Measurements from ENCODE around the gene PARD6B.
"Not testable (repeated sequence)": the region's sequence is repeated elsewhere in the genome, so short reads cannot be mapped to it uniquely, and the experiment has no call there.

Gene PARD6B

DNA sequence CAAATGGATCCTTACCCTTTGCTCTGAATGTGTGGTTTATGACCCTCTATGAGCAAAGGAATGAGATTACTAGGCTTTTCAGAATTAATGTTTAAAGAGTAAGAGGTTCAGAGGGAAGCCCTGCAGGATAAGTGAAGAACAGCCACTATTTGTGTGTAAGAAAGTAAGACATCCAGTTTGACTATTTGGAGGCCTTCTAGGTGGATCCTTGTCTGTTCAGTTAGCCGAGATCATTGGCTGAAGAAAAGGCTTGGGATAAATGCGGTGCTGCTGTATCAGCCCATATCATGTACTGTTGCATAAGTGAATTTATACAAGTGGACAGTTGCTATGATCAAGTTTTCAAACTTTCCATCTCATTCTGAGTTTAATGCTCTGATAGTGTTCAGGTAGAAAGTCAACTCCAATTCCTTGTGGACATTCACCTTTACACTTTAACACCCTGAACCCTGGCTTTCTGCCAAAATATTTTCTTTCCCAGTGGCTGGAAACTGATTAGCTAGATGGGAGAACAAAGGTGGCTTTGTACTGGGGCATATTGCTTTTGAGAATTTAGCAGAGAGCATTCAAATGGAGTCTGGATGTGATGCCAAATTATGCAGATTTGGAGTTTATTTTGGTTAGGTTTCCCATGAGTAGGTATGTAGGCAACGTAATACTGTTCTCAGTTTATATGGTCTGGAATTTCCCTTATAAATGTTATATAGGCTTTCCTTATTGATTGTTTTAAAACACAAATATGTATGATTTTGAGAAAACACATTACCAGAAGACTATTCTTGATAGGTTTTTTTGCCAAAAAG is 15.0 kb downstream of the PARD6B start:
- no peak for DNase-seq (ENCODE audit: low spot score)

DNA sequence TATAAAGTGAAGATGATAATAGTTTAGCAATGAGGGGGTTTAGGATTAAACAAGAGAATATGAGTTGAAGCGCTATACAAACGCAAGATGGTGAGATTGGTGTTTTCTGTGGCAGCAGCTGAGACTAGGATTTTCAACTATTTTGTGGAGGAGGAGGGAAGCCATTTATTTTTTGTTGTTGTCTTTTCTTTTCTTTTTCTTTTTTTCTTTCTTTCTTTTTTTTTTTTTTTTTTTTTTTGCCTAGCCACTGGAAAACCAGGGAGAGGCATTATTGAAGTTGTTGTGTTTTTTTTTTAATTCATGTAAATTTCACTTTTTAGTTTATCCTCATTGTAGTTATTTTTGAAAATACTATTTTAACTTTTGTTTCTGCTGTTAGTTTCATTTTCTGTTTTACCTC is 15.9 kb downstream of the PARD6B start:
- DNase-seq (ENCODE audit: low spot score): no peak

DNA sequence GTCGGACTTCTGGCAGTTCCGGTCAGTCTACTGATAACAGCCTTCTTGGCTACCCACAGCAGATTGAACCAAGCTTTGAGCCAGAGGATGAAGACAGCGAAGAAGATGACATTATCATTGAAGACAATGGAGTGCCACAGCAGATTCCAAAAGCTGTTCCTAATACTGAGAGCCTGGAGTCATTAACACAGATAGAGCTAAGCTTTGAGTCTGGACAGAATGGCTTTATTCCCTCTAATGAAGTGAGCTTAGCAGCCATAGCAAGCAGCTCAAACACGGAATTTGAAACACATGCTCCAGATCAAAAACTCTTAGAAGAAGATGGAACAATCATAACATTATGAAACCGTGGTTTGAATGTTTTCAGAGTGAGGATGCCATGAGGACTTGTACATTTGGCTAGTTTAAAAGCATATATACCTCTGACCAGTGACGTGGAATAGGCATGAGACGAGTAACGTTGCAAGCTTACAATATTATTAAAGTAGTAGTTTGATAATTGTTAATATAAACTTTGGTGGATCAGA is 18.8 kb downstream of the PARD6B start:
- DNase-seq (ENCODE audit: low spot score): no peak

DNA sequence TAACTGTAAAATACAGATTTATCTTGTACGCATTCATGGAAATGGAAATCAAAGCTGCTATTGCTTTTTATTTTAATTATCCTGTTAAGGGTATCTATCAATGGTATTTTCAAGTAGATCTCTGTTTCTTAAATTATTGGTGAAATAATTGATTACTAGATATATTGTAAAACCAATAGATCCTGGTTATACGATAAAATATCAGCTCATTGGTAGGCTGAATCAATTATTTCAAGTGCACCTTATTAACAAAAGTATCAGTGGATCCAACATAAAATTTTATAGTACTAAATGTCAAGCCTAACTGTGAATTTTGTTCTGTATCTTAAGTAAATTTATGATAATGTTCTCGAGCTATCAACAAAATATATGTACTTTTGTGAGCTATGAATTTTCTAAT is 21.8 kb downstream of the PARD6B start:
- DNase-seq (ENCODE audit: low spot score): no peak

DNA sequence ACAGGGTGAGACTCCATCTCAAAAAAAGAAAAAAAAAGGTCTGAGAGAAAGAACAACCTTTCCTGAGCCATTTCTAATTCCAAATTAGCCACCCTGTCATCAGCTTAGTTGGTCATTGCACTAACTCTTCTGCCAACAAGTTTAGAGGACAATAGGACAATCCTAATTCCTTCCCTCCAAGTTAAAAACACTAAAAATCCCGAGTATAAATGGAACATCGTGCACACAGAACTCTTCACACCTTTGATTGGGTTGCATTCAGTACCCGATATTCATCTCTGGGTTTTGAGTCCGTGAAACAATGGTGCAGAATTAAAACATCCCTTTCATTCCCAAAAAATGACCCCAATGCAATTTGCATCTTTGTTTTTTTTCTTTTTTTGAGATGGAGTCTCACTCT is 23.0 kb downstream of the PARD6B start:
- DNase-seq (ENCODE audit: low spot score): no peak

DNA sequence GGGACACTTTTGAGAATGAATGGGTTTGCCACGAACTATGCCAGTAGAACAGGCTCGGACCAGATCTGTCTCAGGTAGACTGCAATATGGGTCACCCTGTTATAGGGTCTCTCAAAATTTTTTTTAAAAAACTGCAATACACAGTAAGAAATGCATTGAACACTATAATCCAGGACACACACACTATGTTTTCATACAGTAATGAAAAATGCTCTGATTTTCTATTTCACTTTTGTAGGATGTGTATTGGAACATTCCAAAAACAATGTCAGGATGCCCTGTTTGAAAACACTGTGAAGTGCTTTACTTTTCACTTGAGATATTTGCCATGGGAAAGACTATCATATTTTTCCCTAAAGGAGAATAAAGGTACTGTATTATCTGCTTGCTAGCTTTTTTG is 25.1 kb downstream of the PARD6B start:
- no peak for DNase-seq (ENCODE audit: low spot score)

DNA sequence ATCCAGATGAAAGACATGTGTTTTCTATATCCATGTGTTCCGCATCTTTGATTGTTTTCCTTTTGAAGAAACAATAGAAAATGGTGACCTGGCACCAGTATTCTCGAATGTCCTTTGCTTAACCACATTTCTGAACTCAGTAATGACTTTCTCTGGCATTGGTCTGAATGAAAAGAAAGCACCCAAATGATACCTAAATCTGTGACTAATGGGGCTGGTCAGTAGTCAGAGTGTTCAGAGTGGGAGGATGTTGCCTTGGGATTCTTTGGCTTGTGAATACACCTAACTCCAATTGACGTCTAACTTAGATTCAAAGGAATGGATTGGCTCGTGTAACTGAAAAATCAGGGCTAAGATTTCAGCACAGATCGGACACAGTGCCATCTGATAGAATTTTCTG is 27.1 kb downstream of the PARD6B start:
- DNase-seq (ENCODE audit: low spot score): no peak

DNA sequence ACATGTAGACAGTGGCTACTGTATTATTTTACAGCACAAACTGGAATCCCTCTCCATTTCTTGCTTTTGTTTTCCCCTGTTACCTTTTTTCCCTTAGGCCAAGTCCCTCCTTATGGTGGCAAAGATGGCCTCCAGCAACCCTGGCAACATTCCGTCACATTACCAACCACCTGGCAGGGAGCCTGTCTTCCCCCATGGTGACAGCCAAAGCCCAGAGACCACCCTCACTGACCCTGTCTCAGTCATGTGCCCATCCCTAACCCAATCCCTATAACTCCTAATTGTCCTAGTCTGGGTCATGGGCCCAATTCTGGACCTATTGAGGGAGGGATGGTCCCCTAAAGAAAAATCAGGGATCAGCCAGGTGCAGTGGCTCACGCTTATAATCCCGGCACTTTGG is 27.6 kb downstream of the PARD6B start:
- no peak for DNase-seq (ENCODE audit: low spot score)

DNA sequence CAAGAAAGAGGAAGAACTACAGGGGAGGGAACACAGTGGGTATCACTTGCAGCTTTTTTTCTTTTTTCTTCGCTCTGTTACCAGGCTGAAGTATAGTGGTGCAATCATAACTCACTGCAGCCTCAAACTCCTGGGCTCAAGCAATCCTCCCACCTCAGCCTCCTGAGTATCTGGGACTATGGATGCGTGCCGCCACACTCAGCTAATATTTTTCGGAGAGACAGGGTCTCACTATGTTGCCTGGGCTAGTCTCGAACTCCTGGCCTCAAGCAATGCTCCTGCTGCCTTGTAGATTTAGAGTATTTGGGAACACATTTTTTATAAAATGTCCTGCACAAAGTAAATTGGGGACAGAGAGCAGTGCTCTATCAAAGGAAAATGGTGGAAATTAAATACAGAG is 28.3 kb downstream of the PARD6B start:
- no peak for DNase-seq (ENCODE audit: low spot score)

DNA sequence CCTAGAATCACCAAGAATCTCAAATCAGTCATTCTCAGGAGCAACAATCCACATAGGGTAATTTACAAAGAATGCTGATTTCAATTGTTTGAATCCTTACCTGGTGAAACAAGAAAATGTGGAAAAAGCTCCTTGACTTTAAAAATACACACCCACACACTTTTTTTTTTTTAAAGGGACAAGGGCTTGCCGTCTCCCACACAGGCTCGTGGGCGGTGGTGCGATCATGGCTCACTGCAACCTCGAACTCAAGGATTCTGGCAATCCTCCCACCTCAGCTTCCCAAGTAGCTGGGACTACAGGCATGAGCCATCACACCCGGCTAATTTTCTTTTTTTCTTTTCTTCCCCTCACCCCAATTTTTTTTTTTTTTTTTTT is 30.7 kb downstream of the PARD6B start:
- no peak for DNase-seq (ENCODE audit: low spot score)

DNA sequence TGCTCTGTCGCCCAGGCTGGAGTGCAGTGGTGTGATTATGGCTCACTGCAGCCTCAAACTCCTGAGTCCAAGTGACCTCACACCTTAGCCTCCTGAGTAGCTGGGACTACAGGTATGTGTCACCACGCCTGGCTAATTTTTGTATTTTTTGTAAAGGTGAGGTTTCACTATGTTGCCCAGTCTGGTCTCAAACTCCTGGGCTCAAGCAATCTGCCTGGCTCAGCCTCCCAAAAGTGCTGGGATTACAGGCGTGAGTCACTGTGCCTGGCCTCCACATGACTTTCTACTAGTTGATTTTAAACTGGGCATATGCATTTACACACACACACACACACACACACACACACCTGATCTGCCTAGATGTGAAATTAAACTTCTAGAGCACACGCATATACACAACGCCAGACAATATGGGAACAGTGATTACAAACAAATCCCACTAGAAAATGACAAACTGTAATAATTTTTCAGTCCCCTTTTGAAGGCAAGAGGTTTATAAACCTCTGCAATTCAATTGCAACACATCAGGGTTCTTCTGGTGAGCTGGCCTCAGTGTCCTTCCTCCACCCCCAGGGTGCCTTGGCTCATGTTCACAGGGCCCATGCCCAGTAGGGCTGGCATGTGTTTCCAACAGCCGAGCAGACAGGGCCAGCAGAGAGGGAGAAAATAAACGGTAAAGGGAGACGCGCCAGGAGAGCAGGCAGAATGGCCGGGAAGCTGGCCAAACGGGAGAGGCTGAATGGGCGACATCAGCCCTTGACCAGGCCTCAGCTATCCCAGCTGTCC is 31.2 kb downstream of the PARD6B start:
- DNase-seq (ENCODE audit: low spot score): no peak

DNA sequence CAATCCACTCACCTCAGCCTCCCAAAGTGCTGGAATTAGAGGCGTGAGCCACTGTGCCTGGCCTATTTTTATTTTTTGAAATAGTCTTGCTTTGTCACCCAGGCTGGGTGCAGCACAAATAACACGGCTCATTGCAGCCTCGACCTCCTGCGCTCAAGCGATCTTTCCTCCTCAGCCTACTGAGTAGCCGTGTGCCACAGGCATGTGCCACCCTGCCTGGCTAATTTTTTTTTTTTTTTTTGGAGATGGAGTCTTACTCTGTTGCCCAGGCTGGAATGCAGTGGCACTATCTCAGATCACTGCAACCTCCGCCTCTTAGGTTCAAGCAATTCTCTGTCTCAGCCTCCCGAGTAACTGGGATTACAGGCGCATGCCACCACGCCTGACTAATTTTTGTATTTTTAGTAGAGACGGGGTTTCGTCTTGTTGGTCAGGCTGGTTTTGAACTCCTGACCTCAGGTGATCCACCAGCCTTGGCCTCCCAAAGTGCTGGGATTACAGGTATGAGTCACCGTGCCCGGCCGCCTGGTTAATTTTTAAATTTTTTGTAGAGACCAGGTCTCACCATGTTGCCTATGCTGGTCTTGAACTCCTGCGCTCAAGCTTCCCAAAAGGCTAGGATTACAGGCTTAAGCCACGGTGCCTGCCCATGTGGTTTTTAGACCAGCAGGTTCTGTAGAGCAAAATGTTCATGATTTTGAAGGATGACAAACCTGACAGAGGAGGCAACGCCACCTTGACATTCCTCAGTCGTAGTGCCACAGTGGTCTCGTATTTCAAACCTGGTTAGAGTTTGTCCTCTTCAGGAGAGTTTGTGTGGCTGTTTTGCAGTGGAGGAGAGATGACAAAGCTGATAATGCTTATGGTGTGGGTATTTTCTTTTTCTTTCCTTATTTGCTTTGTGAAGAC is 32.4 kb downstream of the PARD6B start:
- DNase-seq (ENCODE audit: low spot score): not testable (repeated sequence)

DNA sequence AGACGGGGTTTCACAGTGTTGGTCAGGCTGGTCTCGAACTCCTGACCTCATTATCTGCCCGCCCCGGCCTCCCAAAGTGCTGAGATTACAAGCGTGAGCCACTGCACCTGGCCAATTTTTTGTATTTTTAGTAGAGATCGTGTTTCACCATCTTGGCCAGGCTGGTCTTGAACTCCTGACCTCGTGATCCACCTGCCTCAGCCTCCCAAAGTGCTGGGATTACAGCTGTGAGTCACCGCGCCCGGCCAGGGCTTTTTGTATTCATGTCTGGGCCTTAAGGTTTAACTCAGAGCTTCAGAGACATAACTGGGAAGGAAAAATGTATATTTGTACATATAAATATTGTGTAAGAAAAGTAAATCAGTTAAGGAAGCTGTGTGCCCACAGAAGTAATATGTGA is 33.9 kb downstream of the PARD6B start:
- not testable (repeated sequence) for DNase-seq (ENCODE audit: low spot score)

DNA sequence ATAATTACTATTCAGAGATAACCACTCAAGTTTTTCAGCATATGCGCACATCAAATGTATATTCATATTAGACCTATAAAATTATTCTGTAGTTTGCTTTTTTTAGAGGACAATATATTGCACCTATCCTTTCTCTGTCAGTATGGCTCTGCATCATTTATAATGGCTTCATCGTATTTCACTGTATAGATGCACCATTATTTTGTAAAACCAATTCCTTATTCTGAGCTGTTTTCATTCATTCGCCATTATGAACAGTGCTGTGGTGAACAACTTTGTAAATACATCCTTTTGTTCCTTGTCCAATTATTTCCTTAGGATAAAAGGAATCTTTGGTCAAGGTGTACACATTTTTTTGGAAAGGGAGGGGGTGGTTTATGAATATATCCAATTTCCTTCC is 34.3 kb downstream of the PARD6B start:
- DNase-seq (ENCODE audit: low spot score): no peak

DNA sequence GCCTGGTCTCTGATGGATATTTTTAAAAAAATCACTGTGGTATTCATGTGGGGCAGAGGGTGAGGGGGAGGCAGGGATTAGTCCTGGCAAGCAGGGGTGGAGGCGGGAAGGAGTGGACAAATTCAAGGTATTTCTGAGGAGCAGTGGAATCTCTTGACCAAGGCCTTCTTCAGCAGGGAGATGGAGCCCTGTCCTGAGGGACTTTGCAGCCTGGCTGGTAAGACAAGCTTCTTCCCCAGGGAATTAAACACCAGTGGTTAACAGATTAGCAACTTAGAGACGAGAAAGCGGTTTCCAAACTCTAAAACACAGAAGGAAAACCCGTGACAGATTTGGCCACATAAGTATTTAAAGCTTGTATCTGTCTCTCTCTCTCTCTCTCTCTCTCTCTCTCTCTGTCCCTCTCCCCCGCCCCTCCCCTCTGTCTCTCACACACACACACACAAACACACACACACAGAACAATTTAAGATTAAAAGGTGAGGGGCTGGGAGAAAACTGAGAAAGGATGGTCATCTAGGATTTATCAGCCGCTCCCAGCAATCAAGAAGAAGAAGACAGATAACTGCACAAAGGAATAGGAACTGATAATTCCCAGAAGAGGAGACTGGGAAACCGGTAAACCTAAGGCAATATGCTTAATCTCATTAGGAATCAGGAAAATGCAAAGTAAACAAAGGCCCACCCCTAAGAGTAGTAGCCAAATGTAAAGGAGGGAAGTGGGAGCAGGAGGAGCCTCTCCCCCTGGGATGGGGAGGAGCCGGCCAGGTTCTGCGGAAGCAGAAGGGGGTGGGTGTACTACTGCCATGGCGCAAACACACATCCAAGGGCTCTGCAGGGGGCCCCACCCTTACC is 35.8 kb downstream of the PARD6B start:
- DNase-seq (ENCODE audit: low spot score): not testable (repeated sequence)

DNA sequence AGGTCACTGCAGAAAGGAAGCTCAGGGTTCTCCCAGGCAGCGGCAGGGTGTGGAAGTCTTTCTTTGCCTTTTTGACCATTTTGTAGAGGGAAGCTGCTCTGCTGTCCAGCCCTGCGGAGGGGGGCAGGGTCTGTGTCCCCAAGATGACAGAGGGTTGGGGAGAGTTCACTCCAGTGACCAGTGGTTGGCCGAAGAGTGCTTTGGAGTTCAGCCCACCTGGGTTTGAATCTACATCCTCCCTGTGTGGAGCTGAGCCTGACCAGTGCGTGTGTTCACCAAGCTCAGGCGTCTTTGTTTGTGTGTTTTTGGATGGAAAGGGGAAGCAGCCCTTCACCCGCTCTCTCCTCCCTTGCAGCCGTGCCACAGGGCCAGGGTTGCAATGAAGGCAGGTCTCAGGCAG is 37.6 kb downstream of the PARD6B start:
- DNase-seq (ENCODE audit: low spot score): not testable (repeated sequence)

DNA sequence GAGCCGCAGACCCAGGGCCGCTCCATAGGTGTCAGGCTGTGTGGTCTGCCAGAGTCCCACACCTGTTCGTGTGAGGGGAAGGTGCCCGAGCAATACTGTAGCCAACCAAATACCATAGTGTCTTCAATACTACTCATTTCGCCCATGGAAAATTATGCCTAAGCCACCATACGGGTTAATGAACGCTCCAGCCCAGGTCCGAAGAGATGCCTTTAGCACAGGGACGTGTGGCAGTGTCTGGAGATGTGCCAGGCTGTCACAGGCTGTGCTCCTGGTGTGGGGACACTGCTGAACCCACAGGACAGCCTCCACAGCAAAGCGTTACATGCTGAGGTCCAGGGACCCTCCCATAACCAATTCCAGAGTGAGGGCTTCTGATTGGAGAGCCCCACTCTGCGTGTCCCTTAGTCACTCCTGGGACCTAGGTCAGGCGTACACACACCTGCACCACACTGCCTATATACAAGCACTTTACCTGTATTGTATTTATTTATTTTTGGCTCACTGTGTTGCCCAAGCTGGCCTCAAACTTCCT is 38.2 kb downstream of the PARD6B start:
- not testable (repeated sequence) for DNase-seq (ENCODE audit: low spot score)

DNA sequence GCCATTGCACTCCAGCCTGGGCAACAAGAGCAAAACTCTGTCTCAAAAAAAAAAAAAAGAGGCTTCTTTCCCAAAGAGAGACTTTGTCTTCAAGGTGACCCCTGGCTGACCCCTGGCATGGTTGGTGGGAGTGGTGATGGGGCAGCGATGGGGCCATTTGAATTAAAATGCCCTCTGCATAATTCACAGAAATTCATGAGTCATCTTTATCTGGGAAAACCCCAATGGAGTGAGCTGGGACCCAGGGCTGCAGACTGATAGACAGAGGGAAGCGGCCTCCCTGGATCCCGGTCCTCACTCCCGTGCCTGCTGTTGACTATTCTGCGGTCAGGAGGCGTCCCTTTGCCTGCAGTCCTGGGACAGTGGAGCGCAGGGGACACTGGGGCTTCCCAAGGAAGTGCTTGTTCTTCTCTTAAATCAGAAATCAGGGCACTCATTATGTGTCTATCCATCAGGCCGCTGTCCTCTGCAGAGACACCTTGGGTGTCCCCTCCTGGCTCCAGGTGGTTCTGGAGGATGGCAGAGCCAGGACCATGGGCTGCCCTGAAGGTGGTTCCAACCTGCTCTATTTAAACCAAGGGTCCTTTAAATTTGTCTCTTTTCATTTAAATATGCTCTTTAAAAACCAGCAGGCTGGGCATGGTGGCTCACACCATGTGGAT is 40.2 kb downstream of the PARD6B start:
- not testable (repeated sequence) for DNase-seq (ENCODE audit: low spot score)

DNA sequence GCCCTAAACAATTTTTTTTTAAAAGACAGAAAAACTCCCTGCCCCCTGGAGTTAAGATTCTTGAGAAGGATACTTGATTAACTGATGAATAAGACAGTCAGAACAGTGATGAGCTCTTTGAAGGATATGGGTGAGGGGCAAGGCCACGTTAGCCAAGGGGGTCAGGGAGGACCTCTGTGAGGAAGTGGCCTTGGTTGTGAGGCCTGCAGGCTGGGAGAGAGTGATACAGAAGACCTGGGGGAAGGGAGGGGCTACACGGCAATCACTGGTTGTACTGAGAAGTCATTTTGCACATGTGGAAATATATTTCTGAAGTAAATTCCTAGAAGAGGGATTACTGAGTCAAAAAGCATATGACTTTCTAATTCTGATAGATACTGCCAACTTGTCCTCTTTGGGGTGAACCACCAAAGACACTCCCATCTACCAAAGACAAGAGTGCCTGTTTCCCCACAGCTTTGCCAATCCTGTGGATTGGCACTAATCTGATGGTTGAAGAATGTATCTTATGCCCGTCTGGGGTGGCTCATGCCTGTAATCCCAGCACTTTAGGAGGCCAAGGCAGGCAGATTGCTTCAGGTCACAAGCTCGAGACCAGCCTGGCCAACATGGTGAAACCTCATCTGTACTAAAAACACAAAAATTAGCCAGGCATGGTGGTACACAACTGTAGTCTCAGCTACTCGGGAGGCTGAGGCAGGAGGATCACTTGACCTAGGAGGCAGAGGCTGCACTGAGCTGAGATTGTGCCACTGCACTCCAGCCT is 41.2 kb downstream of the PARD6B start:
- DNase-seq (ENCODE audit: low spot score): no peak
